CD4-positive, alpha-beta T cell treated with Interleukin-17A for 1 hour (primary cell): ENCODE measurements around the gene GRID2.
"Not testable (repeated sequence)": the region's sequence is repeated elsewhere in the genome, so short reads cannot be mapped to it uniquely, and the experiment has no call there.

Source experiments
- DNase-seq: peaks from one replicate; pipeline ENCODE4 v3.0.0-alpha.2; 2020

Gene GRID2

GRCh38 chr4:92444143-92444843, 140.5 kb downstream of the GRID2 start:
- DNase-seq, result not testable (repeated sequence)

- no peak for DNase-seq
Measured at GRCh38 chr4:92445127-92445526, 141.4 kb downstream of the GRID2 start.

GRCh38 chr4:92447255-92447905, 143.6 kb downstream of the GRID2 start:
- no peak for DNase-seq

- not testable (repeated sequence) for DNase-seq
Measured at GRCh38 chr4:92448176-92448575, 144.4 kb downstream of the GRID2 start.

- no peak for DNase-seq
Measured at GRCh38 chr4:92450694-92451093, 146.9 kb downstream of the GRID2 start.

- DNase-seq, result no peak
Measured at GRCh38 chr4:92451782-92452181, 148.0 kb downstream of the GRID2 start.

GRCh38 chr4:92452383-92452782, 148.6 kb downstream of the GRID2 start:
- DNase-seq, result not testable (repeated sequence)

GRCh38 chr4:92455329-92455839, 151.6 kb downstream of the GRID2 start:
- no peak for DNase-seq

GRCh38 chr4:92455951-92456350, 152.2 kb downstream of the GRID2 start:
- DNase-seq, result no peak

- no peak for DNase-seq
Measured at GRCh38 chr4:92461732-92462131, 158.0 kb downstream of the GRID2 start.

- DNase-seq, result no peak
Measured at GRCh38 chr4:92477298-92477697, 173.5 kb downstream of the GRID2 start.

GRCh38 chr4:92483341-92483740, 179.6 kb downstream of the GRID2 start:
- DNase-seq, result no peak

GRCh38 chr4:92488496-92488895, 184.7 kb downstream of the GRID2 start:
- no peak for DNase-seq

- no peak for DNase-seq
Measured at GRCh38 chr4:92497141-92497540, 193.4 kb downstream of the GRID2 start.

GRCh38 chr4:92501456-92501855, 197.7 kb downstream of the GRID2 start:
- no peak for DNase-seq

GRCh38 chr4:92506933-92507332, 203.2 kb downstream of the GRID2 start:
- no peak for DNase-seq

GRCh38 chr4:92514627-92515026, 210.9 kb downstream of the GRID2 start:
- no peak for DNase-seq

- no peak for DNase-seq
Measured at GRCh38 chr4:92516450-92516849, 212.7 kb downstream of the GRID2 start.

GRCh38 chr4:92519727-92520126, 216.0 kb downstream of the GRID2 start:
- no peak for DNase-seq

- no peak for DNase-seq
Measured at GRCh38 chr4:92520563-92520962, 216.8 kb downstream of the GRID2 start.

GRCh38 chr4:92521941-92522340, 218.2 kb downstream of the GRID2 start:
- no peak for DNase-seq

- DNase-seq, result no peak
Measured at GRCh38 chr4:92522356-92522755, 218.6 kb downstream of the GRID2 start.

GRCh38 chr4:92524131-92524530, 220.4 kb downstream of the GRID2 start:
- DNase-seq, result no peak

- DNase-seq, result no peak
Measured at GRCh38 chr4:92528541-92528940, 224.8 kb downstream of the GRID2 start.

GRCh38 chr4:92529510-92529909, 225.7 kb downstream of the GRID2 start:
- no peak for DNase-seq
